HL-60 (cell line): Measurements from ENCODE around the gene LHX1.

Experiments used
- DNase-seq, 2 experiments: peaks; one replicate each; pipeline ENCODE4 v3.0.0-alpha.2; 2010 to 2020; ENCODE audit warnings: low read depth in 1 of 2, low spot score in 1 of 2
- H3K27ac ChIP-seq: fragments of 250-450 bp; sonication (Bioruptor Pico); replicated peaks from 2 replicates; pipeline ENCODE4 v1.5.1; 2020; ENCODE audit warnings: mild to moderate bottlenecking, moderate library complexity
- H3K27me3 ChIP-seq: fragments of 250-450 bp; sonication (Bioruptor Pico); 2 replicates; pipeline ENCODE4 v1.5.1; 2021; ENCODE audit warnings: mild to moderate bottlenecking, moderate library complexity; ENCODE audit not compliant: insufficient read depth, poor library complexity, severe bottlenecking
- H3K4me3 ChIP-seq: replicated peaks from 2 replicates; pipeline ENCODE4 v1.5.1; 2011; ENCODE audit warnings: mild to moderate bottlenecking, control low read depth, low read length; ENCODE audit not compliant: insufficient read depth
- CTCF ChIP-seq: IDR thresholded peaks from one replicate; pipeline ENCODE4 v1.5.1; 2011; ENCODE audit warnings: low read length, control low read depth, inconsistent platforms; ENCODE audit not compliant: insufficient read depth
- GABPA ChIP-seq: IDR thresholded peaks from 2 replicates; pipeline ENCODE4 v1.6.1; 2012; ENCODE audit warnings: low read depth
- POLR2AphosphoS5 ChIP-seq: IDR thresholded peaks from 2 replicates; pipeline ENCODE4 v1.6.1; 2012; ENCODE audit warnings: low read depth
- REST ChIP-seq: IDR thresholded peaks from 2 replicates; pipeline ENCODE4 v1.6.1; 2012; ENCODE audit warnings: low read depth; ENCODE audit not compliant: insufficient replicate concordance
- SPI1 ChIP-seq: IDR thresholded peaks from 2 replicates; pipeline ENCODE4 v1.6.1; 2012; ENCODE audit warnings: low read depth, mild to moderate bottlenecking, borderline replicate concordance

LHX1 gene

GRCh38 chr17:36992701-36993100, 55.4 kb downstream of the LHX1 start:
- H3K4me3 ChIP-seq: no peak overlapping the region
- H3K27ac ChIP-seq: no peak overlapping the region
- TF ChIP-seq CTCF (no peak), POLR2AphosphoS5 (no peak), GABPA (no peak), SPI1 (no peak), REST (no peak)

GRCh38 chr17:36993227-36993626, 56.0 kb downstream of the LHX1 start:
- DNase-seq: no peak
- no peak overlapping the region for H3K4me3 ChIP-seq
- H3K27me3 ChIP-seq: no peaks in the 10 kb centered on the region
- TF ChIP-seq GABPA: no peak
- TF ChIP-seq CTCF: no peak
- no peak for TF ChIP-seq SPI1
- TF ChIP-seq REST: no peak
- TF ChIP-seq POLR2AphosphoS5: no peak
- no peak overlapping the region for H3K27ac ChIP-seq

More at GRCh38 chr17:36992701-36993100, 55.4 kb downstream of the LHX1 start:
- DNase-seq: no peak
- H3K27me3 ChIP-seq: no peaks in the 10 kb centered on the region
